NCI-H1417 treated with DMSO at 0.1 percent for 48 hours (cell line): ENCODE results near the gene UBASH3B.
"Not testable (repeated sequence)": the region's sequence is repeated elsewhere in the genome, so short reads cannot be mapped to it uniquely, and the experiment has no call there.

Source experiments
- DNase-seq: peaks from one replicate; lab custom pipeline; 2025; lab: John Stamatoyannopoulos, UW

The UBASH3B gene

GRCh38 chr11:122655527-122656072 lies at the start of gene UBASH3B:
Gene UBASH3B (plus strand): TSS chr11:122655722. CDS start chr11:122656050, 328 bp downstream.
- no peak for DNase-seq

- DNase-seq = not testable (repeated sequence)
Measured at GRCh38 chr11:122607162-122607561, 48.4 kb upstream of the UBASH3B start.

GRCh38 chr11:122612123-122612824 lies 43.2 kb upstream of the UBASH3B start:
- DNase-seq = no peak

GRCh38 chr11:122616718-122617117 lies 38.8 kb upstream of the UBASH3B start:
- no peak for DNase-seq

DNA sequence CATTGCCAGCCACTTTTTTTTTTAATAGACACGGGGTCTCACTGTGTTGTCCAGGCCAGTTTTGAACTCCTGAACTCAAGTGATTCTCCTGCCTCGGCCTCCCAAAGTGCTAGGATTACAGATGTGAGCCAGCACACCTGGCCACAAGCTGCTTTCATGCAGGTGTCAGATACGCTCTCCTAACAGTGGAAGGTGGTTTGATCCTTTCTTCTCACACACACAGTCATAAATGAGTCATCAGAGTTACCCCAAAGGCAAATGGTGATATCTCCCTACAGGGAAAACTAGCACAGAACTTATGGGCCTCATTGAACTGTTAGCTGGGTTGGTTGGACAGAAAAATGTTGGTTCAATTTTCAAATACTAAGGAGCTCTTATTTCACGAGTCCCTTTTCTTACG lies 38.2 kb upstream of the UBASH3B start:
- DNase-seq = no peak

GRCh38 chr11:122617926-122618325 lies 37.6 kb upstream of the UBASH3B start:
- DNase-seq = no peak

DNA sequence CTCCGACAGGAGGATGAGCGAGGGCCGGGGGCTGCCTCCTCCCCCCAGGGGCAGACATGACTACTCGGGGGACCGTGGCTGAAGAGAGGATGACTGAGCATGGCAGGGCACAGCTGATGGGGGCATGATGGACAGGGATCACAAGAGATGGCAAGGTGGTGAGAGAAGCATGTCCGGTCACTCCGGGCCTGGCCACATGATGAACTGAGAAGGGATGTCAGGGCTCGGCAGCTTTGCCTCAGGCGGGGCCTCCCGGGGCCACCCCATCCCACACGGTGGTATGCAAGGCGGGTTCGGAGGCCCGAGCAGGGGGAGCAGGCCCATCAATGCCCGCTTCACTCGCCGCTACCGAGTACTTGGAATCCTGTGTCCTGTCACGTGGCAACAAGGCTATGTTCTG lies 36.6 kb upstream of the UBASH3B start:
- DNase-seq = no peak

DNA sequence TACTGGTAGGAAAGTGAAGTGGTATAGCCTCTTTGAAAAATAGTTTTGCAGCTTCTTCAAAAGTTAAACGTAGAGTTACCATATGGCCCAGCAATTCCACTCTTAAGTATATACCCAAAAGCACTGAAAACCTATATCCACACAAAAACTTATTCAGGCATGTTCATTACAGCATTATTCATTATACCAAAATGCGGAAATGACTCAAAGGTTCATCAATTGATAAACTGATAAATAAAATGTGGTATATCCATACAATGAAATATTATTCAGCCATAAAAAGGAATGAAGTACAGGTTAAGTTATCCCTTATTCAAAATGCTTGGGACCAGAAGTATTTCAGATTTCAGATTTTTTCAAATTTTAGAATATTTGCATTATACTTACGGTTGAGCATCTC lies 35.8 kb upstream of the UBASH3B start:
- no peak for DNase-seq

- not testable (repeated sequence) for DNase-seq
Measured at GRCh38 chr11:122625501-122625900, 30.0 kb upstream of the UBASH3B start.

- no peak for DNase-seq
Measured at GRCh38 chr11:122625976-122626665, 29.4 kb upstream of the UBASH3B start.

- DNase-seq = no peak
Measured at GRCh38 chr11:122627745-122628144, 27.8 kb upstream of the UBASH3B start.

DNA sequence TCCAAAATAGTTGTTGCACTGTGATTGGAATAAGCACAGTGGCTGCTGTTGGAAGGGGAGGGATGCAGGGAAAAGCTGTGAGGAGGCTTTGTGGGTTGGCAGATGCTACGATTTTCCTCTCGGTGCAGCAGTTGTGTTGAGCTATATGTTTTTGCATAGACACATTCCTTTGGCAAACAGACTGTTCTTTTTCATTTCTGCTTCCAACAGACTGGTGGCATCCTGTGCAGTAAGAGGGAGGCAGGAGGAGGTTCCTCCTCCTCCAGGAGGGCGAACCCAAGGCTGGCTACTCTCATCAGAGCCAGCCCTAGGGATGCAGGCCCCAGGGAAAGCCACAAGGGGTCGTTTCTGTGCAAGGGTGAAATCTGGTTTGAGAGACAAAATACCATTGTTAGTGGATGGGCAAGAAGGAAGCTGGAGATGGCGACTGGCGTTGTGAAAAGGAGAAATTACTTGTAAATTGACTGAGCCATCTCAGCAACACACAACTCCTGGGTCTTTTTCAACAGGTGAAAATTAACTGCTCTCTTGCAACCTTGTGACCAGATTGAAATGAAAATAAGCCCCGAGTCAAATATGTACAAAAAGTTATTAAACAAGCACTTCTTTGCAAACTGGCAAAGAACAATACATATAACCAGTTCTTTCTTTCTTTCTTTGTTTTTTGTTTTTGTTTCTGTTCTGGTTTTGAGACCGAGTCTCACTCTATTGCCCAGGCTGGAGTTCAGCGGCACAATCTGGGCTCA lies 26.5 kb upstream of the UBASH3B start:
- no peak for DNase-seq

DNA sequence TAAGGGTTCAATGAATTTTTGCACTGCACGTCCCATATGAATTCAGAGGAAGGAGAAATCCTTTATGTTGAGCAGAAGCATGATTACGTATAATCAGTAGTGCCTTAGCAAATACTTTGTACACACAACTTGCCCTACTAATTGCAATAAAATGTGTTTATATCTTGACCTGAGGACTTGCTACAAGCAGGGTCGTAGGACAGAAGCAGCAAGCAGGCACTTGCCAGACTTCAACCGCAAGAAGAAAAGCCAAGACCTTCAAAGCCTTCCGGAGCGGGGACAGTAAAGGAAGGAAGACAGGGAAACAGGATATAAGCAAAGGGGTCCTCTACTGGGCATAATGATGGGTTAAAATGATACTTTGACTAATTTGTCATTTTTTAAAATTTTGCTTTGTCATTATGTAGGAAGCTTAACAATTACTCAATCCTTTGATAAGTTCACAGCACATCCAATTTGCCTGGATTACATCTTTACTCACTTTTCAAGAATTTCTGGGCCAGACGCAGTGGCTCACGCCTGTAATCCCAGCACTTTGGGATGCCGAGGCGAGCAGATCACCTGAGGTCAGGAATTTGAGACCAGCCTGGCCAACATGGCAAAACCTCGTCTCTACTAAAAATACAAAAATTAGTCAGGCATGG lies 23.2 kb upstream of the UBASH3B start:
- DNase-seq = no peak

- no peak for DNase-seq
Measured at GRCh38 chr11:122633219-122633829, 22.2 kb upstream of the UBASH3B start.

- no peak for DNase-seq
Measured at GRCh38 chr11:122634501-122634900, 21.0 kb upstream of the UBASH3B start.

GRCh38 chr11:122637541-122637940 lies 18.0 kb upstream of the UBASH3B start:
- no peak for DNase-seq

DNA sequence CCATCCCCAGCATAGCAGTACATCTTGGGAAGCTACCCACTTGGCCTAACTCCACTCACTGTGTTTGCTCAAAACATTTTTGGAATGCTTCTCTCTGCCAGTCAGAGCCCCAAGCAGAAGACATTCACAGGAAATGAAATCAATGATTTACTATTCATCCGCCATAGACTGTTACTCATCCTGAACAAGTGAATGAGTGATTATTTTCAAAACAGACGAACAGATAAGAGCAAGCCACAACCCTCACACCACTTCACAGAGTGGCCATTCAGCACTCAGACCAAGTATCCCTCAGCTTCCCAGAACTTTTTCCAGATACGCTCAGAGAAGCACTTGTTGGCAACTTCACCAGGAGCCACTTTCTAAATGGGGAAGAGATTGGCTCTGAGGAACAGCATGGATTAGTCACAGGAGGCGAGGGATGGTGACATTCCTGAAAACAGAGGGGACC lies 13.0 kb upstream of the UBASH3B start:
- no peak for DNase-seq

DNA sequence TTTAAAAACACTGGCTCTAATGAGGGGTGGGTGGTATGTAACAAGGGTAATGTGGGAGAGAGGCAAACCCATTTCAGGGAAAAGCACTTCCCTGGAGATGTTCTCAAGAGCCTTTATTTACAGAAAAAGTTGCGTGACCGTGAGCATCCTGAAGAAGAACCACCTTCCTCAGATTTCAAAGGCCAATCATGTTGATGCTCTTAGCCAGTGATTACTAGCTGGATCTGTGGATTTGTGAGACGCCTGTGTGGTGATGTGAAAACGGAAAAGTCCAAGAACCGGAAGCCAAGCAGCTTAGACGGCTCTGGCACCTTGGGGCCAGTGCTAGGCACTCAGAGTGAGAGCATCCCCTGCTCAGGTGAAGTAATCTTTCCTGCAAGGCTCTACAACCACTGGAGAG lies 12.6 kb upstream of the UBASH3B start:
- DNase-seq = no peak

GRCh38 chr11:122645847-122646246 lies 9.7 kb upstream of the UBASH3B start:
- DNase-seq = no peak

DNA sequence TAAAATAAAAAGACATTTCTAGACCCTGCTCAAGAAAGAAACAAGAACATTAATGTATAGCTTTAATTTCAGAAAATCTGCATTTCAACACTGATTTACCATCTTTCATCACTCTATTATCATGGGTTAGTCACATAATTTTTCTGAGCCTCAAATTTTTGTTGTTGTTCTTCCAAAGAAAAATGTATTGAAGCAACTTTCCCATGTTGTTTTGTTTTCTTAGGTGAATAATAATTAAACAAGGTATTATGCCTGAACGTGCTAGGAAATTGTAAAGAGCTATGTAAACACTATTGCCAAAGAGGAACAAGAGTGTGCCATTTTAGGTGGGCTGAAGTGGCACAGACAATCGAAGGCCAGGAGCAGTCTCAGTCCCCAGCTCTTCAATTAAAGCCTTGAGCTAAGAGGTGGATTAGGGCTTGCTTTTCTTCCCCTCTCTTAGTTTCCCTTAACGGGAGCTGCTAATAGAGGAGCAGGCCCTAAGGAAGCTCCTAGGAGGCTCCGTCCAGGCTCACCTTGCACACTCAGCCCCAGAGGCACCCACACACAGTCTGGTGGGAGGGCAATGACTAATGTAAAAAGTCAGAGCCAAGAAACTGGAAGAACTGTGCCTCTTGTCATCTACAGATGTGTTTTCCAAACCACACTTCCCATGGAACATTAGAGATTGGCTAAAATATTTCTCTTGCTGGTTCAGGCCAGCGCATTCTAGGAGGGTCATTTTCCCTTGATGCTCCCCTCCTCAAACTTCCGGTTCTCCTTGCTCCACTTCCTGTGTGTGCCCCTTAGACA lies 8.8 kb upstream of the UBASH3B start:
- DNase-seq = no peak
